Nephron (organoid): ENCODE measurements around the gene FCRL5.

Experiments used
- H3K27ac Mint-ChIP-seq, 3 experiments: 2 replicates each; pipeline ENCODE4 v1.8.0; 2020; ENCODE audit warnings: mixed read lengths in 3 of 3, mild to moderate bottlenecking in 2 of 3, moderate library complexity in 1 of 3
- H3K27me3 Mint-ChIP-seq: 2 replicates; pipeline ENCODE4 v1.8.0; 2021; ENCODE audit warnings: low read depth, mild to moderate bottlenecking, moderate library complexity, mixed read lengths
- H3K36me3 Mint-ChIP-seq: 2 replicates; pipeline ENCODE4 v1.8.0; 2020; ENCODE audit warnings: low read depth, mixed read lengths
- H3K4me1 Mint-ChIP-seq: 2 replicates; pipeline ENCODE4 v1.8.0; 2020; ENCODE audit warnings: mixed read lengths
- H3K4me3 Mint-ChIP-seq, 3 experiments: 2 replicates each; pipeline ENCODE4 v1.8.0; 2020; ENCODE audit warnings: mild to moderate bottlenecking in 3 of 3, mixed read lengths in 3 of 3, moderate library complexity in 2 of 3
- H3K9me3 Mint-ChIP-seq: 2 replicates; pipeline ENCODE4 v1.8.0; 2020; ENCODE audit warnings: mixed read lengths
- TF ChIP-seq, protein P1 (sequence below), 3 experiments: fragments of 200-600 bp; sonication (generic); IDR thresholded peaks; one replicate each; pipeline ENCODE4 v1.5.0; 2021; ENCODE audit warnings: antibody characterized with exemption in 3 of 3; ENCODE audit not compliant: unreplicated experiment in 3 of 3

Gene FCRL5

GRCh38 chr1:157484573-157484972 is 67.7 kb downstream of the FCRL5 start:
- no peaks in the 10 kb centered on the region for H3K4me1 Mint-ChIP-seq
- H3K4me3 Mint-ChIP-seq = no peak overlapping the region
- H3K36me3 Mint-ChIP-seq = no peaks in the 10 kb centered on the region
- peaks cover 3% of the 10 kb centered on the region for H3K27me3 Mint-ChIP-seq
- TF ChIP-seq, protein P1, sequence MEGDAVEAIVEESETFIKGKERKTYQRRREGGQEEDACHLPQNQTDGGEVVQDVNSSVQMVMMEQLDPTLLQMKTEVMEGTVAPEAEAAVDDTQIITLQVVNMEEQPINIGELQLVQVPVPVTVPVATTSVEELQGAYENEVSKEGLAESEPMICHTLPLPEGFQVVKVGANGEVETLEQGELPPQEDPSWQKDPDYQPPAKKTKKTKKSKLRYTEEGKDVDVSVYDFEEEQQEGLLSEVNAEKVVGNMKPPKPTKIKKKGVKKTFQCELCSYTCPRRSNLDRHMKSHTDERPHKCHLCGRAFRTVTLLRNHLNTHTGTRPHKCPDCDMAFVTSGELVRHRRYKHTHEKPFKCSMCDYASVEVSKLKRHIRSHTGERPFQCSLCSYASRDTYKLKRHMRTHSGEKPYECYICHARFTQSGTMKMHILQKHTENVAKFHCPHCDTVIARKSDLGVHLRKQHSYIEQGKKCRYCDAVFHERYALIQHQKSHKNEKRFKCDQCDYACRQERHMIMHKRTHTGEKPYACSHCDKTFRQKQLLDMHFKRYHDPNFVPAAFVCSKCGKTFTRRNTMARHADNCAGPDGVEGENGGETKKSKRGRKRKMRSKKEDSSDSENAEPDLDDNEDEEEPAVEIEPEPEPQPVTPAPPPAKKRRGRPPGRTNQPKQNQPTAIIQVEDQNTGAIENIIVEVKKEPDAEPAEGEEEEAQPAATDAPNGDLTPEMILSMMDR (IDR thresholded peaks at IDR 0.05; ENCODE audit: unreplicated experiment in 3 of 3) = no peak
- no peak overlapping the region for H3K27ac Mint-ChIP-seq
- H3K9me3 Mint-ChIP-seq = peaks cover 4% of the 10 kb centered on the region

GRCh38 chr1:157483635-157484034 is 68.7 kb downstream of the FCRL5 start:
- TF ChIP-seq, protein P1 (IDR thresholded peaks at IDR 0.05; ENCODE audit: unreplicated experiment in 3 of 3) = no peak
- H3K27me3 Mint-ChIP-seq = peaks cover 4% of the 10 kb centered on the region
- peaks cover 12% of the 10 kb centered on the region for H3K9me3 Mint-ChIP-seq
- no peak overlapping the region for H3K27ac Mint-ChIP-seq
- peaks cover 4% of the 10 kb centered on the region for H3K36me3 Mint-ChIP-seq
- no peaks in the 10 kb centered on the region for H3K4me1 Mint-ChIP-seq
- no peak overlapping the region for H3K4me3 Mint-ChIP-seq

DNA sequence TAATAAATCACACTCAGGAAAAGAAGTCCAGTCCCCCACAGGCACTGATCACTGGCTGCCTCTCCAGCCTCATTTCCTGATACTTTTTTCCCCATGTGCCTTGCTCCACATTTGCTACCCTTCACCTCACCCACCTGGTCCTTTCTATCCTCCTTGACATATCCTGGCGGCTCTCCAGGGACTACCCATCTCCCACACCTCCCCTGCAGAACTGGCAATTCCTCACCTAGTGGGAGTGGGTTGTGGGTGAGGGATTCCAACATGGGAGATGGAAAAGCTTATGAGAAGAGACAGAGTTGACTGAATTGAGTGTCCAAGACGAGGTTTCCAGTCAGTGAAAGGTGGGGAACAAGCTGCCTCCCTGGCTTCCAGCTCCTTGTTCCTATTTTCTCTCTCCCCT is 69.6 kb downstream of the FCRL5 start:
- peaks cover 4% of the 10 kb centered on the region for H3K27me3 Mint-ChIP-seq
- no peak overlapping the region for H3K4me3 Mint-ChIP-seq
- peaks cover 18% of the 10 kb centered on the region for H3K9me3 Mint-ChIP-seq
- TF ChIP-seq, protein P1 (IDR thresholded peaks at IDR 0.05; ENCODE audit: unreplicated experiment in 3 of 3) = no peak
- H3K27ac Mint-ChIP-seq = no peak overlapping the region
- H3K36me3 Mint-ChIP-seq = peaks cover 4% of the 10 kb centered on the region
- no peaks in the 10 kb centered on the region for H3K4me1 Mint-ChIP-seq

- Mint-ChIP-seq H3K36me3 (peaks cover 4% of the 10 kb centered on the region), H3K4me1 (no peaks in the 10 kb centered on the region), H3K9me3 (peaks cover 22% of the 10 kb centered on the region), H3K4me3 (no peak overlapping the region), H3K27ac (no peak overlapping the region), H3K27me3 (peaks cover 4% of the 10 kb centered on the region)
- TF ChIP-seq, protein P1 (IDR thresholded peaks at IDR 0.05; ENCODE audit: unreplicated experiment in 3 of 3) = no peak
These were observed 70.1 kb downstream of the FCRL5 start for GRCh38 chr1:157482174-157482573.

DNA sequence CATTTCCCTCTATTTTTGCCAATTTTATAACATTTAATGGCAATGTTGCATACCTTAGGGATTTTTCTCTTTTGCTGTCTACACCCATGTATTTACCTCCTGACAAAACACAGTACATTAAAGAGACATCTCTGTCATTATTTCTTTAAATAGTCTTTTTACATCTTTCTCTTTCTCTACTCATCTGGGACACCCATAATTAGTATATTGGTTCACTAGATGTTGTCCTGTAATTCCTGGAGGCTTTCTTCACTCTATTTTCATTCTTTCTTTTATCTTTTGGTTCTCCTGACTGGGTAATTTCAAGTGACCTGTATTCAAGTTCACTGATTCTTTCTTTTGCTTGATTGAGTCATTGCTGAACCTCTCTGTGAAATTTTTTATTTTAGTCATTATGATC is 74.3 kb downstream of the FCRL5 start:
- Mint-ChIP-seq H3K4me3 (no peak overlapping the region), H3K27ac (no peak overlapping the region), H3K4me1 (no peaks in the 10 kb centered on the region), H3K9me3 (peaks cover 40% of the 10 kb centered on the region), H3K36me3 (peaks cover 4% of the 10 kb centered on the region), H3K27me3 (peaks cover 4% of the 10 kb centered on the region)
- TF ChIP-seq, protein P1 (IDR thresholded peaks at IDR 0.05; ENCODE audit: unreplicated experiment in 3 of 3) = no peak

GRCh38 chr1:157477419-157477818 is 74.9 kb downstream of the FCRL5 start:
- TF ChIP-seq, protein P1 (IDR thresholded peaks at IDR 0.05; ENCODE audit: unreplicated experiment in 3 of 3) = no peak
- peaks cover 6% of the 10 kb centered on the region for H3K27me3 Mint-ChIP-seq
- H3K4me3 Mint-ChIP-seq = no peak overlapping the region
- peaks cover 4% of the 10 kb centered on the region for H3K36me3 Mint-ChIP-seq
- no peak overlapping the region for H3K27ac Mint-ChIP-seq
- H3K9me3 Mint-ChIP-seq = peaks cover 40% of the 10 kb centered on the region
- no peaks in the 10 kb centered on the region for H3K4me1 Mint-ChIP-seq
